Measurements from ENCODE around the gene RHBDL1. TPM values are rescaled to one million over a fixed set of nuclear protein-coding genes. Genes with fewer than 3 reads are reported as not detected.

RHBDL1 gene
- total RNA-seq, 4 donors from 2014 or later = 0.44 to 1.0 (median 0.96) TPM; not detected in 1

DNA sequence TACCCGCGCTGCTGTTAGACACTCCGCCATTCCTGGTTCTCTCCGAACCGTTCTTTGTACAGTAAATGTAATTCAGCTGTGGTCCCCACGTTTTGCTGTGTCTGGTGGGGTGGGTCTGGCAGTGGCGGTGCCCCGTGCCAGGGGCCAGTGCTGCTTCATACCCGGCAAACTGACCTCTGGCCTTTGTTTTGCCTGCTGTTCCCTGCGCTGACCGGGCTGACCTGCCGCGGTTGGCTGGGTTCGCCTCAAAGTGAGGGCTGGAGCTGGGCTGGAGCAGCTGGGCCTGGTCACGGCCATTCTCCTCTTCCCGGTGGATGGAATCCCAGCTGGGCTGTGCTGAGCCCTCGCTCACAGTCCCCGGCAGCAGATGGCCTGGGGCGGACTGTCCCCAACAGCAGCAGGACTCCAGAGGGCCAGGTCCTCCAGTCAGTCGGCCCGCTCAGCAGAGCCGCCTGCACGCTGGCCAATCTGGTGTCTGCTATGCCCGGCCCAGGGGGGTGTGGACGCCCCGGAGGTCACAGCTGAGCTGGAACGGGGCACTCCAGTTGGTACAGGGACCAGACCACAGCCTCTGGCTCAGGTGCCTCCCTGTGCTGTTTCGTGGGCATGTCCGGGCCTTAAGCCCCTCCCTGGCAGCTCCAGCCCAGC, 46.2 kb upstream of the RHBDL1 start:
- TF ChIP-seq, protein P1, sequence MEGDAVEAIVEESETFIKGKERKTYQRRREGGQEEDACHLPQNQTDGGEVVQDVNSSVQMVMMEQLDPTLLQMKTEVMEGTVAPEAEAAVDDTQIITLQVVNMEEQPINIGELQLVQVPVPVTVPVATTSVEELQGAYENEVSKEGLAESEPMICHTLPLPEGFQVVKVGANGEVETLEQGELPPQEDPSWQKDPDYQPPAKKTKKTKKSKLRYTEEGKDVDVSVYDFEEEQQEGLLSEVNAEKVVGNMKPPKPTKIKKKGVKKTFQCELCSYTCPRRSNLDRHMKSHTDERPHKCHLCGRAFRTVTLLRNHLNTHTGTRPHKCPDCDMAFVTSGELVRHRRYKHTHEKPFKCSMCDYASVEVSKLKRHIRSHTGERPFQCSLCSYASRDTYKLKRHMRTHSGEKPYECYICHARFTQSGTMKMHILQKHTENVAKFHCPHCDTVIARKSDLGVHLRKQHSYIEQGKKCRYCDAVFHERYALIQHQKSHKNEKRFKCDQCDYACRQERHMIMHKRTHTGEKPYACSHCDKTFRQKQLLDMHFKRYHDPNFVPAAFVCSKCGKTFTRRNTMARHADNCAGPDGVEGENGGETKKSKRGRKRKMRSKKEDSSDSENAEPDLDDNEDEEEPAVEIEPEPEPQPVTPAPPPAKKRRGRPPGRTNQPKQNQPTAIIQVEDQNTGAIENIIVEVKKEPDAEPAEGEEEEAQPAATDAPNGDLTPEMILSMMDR (IDR thresholded peaks at IDR 0.05) = no peak
- DNase-seq (ENCODE audit: low spot score) (no peak), ATAC-seq (ENCODE audit: low FRiP score) (no peak)

DNA sequence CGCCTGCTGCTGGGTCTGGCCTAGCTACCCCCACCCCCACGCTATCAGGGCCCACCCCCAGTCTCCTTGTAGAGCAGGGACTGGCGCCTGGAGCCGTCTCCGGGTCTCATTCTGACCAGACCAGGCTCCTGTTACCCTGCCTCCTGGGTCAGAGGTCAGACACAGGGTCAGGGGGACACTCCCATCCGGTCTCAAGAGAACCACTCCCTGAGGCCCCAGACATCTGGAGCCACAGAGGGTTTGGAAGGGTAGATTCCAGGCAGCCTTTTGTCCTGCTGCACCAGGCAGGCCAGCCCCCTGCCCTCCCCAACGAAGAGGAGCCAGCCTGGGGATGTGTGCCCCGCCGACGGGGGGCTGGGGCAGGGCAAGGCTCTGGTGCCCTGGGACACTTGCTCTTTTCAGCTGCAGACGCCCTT, 45.6 kb upstream of the RHBDL1 start:
- DNase-seq (ENCODE audit: low spot score) (no peak), ATAC-seq (ENCODE audit: low FRiP score) (no peak)
- TF ChIP-seq, protein P1 (IDR thresholded peaks at IDR 0.05) = no peak

DNA sequence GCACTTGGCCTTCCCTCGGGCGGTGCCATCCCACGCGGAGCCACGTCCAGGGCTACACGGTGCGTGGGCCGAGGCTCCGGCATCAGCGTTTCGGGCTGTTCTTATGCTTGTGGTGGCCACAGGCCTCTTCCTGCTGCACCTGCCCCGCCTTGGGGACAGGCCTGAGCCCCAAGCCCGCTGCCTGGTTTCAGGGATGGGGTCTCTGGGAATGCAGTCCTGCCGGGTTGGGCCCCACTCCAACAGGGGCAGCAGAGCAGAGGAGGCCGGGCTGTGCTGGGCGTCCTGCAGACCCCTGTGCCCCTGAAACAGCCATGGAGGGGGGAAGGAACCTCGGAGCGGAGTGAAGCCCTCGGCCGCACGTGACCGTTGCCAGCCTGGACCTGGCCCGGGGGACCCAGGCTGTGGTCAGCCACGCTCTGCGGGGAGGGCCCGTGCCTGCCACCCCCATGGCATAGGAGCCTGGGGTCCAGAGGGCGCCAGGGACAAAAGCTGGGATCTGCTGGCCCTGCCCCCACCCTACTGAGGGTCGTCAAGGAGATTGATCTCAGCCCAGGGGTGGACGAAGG, 45.1 kb upstream of the RHBDL1 start:
- no peak for ATAC-seq (ENCODE audit: low FRiP score)
- TF ChIP-seq, protein P1 (IDR thresholded peaks at IDR 0.05) = no peak
- no peak for DNase-seq (ENCODE audit: low spot score)

DNA sequence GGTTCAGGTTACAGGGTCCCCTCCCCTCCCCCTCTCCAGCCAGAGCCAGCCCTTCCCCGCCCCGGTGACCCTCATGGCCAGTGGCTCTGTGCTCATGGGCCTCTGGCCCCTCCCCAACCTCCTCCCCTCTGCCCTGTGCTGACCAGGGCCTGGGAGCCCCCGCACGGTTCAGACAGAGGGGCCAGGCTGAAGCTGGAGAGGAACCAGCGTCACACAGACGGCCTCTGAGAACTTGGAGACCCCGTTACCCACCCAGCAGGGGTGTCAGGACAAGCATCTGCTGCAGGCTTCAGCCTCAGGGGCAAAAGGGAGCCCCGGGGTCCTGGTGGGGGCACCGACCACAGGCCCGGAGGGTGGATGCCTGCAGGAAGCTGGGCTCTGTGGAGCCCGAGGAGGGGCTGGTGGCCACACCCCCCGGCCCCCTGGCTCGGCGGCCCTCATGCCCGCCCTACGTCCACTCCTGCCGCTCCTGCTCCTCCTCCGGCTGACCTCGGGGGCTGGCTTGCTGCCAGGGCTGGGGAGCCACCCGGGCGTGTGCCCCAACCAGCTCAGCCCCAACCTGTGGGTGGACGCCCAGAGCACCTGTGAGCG, 44.6 kb upstream of the RHBDL1 start, which contains the start of gene WFIKKN1:
Gene WFIKKN1 (plus strand): TSS at position 171 of the 591 bp plus-strand sequence. CDS start 269 bp downstream, at position 440.
- no peak for ATAC-seq (ENCODE audit: low FRiP score)
- TF ChIP-seq, protein P1 (IDR thresholded peaks at IDR 0.05) = no peak
- DNase-seq (ENCODE audit: low spot score) = no peak

DNA sequence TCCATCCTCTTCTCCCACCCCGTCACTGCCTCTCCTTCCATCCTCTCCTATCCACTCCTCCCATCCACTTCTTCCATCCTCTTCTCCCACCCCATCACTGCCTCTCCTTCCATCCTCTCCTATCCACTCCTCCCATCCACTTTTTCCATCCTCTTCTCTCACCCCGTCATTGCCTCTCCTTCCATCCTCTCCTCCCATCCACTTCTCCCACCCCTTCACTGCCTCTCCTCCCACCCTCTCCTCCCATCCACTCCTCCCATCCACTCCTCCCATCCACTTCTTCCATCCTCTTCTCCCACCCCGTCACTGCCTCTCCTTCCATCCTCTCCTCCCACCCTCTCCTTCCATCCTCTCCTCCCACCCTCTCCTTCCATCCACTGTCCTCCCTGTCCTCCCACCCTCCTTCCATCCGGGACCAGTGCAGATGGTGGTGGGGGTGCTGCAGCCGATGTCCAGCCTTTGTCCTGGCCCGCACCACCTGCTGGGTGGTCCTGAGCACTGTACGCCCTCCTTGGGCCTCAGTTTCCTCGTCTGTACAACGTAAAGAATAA, 43.6 kb upstream of the RHBDL1 start:
- TF ChIP-seq, protein P1 (IDR thresholded peaks at IDR 0.05) = no peak
- ATAC-seq (ENCODE audit: low FRiP score) = no peak
- DNase-seq (ENCODE audit: low spot score) = no peak

DNA sequence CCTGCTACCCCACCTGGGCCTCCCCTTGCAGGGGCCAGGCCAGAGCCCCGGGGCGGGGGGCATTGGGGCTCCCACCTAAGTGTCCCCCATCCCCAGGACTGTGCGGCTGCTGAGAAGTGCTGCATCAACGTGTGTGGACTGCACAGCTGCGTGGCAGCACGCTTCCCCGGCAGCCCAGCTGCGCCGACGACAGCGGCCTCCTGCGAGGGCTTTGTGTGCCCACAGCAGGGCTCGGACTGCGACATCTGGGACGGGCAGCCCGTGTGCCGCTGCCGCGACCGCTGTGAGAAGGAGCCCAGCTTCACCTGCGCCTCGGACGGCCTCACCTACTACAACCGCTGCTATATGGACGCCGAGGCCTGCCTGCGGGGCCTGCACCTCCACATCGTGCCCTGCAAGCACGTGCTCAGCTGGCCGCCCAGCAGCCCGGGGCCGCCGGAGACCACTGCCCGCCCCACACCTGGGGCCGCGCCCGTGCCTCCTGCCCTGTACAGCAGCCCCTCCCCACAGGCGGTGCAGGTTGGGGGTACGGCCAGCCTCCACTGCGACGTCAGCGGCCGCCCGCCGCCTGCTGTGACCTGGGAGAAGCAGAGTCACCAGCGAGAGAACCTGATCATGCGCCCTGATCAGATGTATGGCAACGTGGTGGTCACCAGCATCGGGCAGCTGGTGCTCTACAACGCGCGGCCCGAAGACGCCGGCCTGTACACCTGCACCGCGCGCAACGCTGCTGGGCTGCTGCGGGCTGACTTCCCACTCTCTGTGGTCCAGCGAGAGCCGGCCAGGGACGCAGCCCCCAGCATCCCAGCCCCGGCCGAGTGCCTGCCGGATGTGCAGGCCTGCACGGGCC, 42.8 kb upstream of the RHBDL1 start:
- ATAC-seq (ENCODE audit: low FRiP score) (no peak), DNase-seq (ENCODE audit: low spot score) (no peak)
- TF ChIP-seq, protein P1 (IDR thresholded peaks at IDR 0.05) = no peak
